ENCODE data around the gene TSPAN5.

DNA sequence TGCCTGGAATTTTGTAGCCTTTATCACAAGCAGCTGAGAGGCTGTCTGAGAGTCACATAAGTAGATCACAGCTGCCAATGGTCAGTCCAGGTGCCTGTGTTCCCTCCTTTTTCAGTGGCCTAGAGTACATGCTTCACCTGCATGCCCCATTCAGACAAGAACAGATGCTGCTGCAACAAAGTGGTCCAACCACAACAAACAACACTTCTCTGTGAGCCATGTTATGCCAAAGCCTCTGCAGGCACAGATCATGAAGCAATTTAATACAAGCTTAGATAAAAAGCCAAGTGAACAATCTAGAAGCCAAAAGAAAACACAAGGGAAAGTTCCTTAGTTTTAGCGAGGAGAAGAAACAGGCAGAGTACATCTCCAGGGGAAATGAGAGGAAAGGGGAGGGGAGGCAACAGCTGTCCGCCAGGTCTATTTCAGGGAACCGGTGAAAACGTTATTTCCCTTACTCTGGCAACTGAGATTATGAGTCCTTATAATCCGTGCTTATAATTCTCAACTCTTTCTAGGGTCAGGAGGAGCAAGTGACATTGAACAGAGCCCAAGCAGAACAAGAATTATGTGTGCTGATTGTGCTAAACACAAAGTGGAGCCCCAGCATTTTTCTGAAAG is 92.6 kb downstream of the TSPAN5 start:
- TF ChIP-seq POLR2A (IDR thresholded peaks at IDR 0.05), result no peak
- TF ChIP-seq, protein P1, sequence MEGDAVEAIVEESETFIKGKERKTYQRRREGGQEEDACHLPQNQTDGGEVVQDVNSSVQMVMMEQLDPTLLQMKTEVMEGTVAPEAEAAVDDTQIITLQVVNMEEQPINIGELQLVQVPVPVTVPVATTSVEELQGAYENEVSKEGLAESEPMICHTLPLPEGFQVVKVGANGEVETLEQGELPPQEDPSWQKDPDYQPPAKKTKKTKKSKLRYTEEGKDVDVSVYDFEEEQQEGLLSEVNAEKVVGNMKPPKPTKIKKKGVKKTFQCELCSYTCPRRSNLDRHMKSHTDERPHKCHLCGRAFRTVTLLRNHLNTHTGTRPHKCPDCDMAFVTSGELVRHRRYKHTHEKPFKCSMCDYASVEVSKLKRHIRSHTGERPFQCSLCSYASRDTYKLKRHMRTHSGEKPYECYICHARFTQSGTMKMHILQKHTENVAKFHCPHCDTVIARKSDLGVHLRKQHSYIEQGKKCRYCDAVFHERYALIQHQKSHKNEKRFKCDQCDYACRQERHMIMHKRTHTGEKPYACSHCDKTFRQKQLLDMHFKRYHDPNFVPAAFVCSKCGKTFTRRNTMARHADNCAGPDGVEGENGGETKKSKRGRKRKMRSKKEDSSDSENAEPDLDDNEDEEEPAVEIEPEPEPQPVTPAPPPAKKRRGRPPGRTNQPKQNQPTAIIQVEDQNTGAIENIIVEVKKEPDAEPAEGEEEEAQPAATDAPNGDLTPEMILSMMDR (IDR thresholded peaks at IDR 0.05), result no peak

All from prostate gland (tissue), 2 donors.